Ovary (tissue), 3 donors: ENCODE measurements around the gene CGB2.
"Not testable (repeated sequence)": the region's sequence is repeated elsewhere in the genome, so short reads cannot be mapped to it uniquely, and the experiment has no call there.

Experiments
- CTCF ChIP-seq, 3 donors: fragments of 450-650 bp in 2 of 3; fragments of 200-600 bp in 1 of 3; IDR thresholded peaks; one replicate each; pipeline versions ENCODE4 v1.5.1 to v1.8.0; 2016 to 2022; ENCODE audit warnings: antibody characterized with exemption in 3 of 3, mild to moderate bottlenecking in 1 of 3
- POLR2A ChIP-seq: fragments of 450-650 bp; IDR thresholded peaks from one replicate; pipeline ENCODE4 v1.6.1; 2017; ENCODE audit warnings: antibody characterized with exemption, mild to moderate bottlenecking, moderate library complexity
- donor health status: DM: no; HTN: no; CAD: no.

GRCh38 chr19:49049834-49050233, 18.1 kb downstream of the CGB2 start:
- not testable (repeated sequence) for TF ChIP-seq CTCF (IDR thresholded peaks at IDR 0.05); POLR2A
